GM12873 (cell line): ENCODE data around the gene PIERCE2.
A peak's percentile ranks its signal among the peaks of the same experiment; 100 is the strongest.

ENCODE experiments used
- TF ChIP-seq, protein P1 (sequence below): IDR thresholded peaks from 2 replicates; pipeline ENCODE4 v1.5.1; 2012; ENCODE audit warnings: low read depth, mild to moderate bottlenecking, moderate library complexity, low read length, control low read depth; ENCODE audit not compliant: insufficient read depth; ENCODE audit errors: missing control alignments

Gene PIERCE2

DNA sequence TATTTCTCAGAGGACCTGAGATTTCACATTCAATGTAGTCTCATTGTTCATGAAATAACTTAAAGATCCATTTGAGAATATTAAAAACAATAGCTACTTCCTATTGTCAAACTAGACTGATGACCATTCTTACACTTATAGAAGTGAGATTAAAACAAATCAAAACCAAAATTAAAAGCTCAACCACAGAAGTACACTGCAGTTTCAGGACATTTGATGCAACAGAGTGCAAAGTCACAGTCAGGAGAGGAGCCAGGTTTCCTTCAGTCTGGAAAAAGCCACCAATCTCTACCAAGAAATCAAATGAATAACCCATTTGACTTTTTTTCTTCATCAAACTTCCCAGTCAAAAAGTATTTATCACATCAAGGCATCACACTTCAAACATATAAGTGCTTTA is 5.6 kb upstream of the PIERCE2 start:
- TF ChIP-seq, protein P1, sequence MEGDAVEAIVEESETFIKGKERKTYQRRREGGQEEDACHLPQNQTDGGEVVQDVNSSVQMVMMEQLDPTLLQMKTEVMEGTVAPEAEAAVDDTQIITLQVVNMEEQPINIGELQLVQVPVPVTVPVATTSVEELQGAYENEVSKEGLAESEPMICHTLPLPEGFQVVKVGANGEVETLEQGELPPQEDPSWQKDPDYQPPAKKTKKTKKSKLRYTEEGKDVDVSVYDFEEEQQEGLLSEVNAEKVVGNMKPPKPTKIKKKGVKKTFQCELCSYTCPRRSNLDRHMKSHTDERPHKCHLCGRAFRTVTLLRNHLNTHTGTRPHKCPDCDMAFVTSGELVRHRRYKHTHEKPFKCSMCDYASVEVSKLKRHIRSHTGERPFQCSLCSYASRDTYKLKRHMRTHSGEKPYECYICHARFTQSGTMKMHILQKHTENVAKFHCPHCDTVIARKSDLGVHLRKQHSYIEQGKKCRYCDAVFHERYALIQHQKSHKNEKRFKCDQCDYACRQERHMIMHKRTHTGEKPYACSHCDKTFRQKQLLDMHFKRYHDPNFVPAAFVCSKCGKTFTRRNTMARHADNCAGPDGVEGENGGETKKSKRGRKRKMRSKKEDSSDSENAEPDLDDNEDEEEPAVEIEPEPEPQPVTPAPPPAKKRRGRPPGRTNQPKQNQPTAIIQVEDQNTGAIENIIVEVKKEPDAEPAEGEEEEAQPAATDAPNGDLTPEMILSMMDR = no peak

DNA sequence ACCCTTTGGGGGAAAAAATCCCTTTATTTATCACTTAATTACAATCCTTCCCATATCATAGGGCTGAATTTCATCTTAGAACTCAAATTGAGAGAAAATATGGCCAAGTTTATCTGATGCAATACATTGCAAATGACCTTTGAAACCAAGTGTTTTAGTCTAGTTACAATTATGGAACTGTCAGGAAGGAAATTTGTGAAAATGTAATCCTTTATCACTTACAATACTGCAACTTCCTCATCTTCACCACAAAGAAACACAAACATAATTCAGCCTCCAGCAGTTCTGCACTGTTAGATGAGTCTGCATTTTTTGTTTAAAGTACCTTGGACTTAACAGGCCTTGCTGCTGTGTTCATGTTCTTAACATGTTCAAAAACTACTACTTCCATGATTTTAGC is 4.8 kb upstream of the PIERCE2 start:
- TF ChIP-seq, protein P1 = no peak

- TF ChIP-seq, protein P1 = no peak
Observed at GRCh38 chr15:55407498-55408011, 740 bp upstream of the PIERCE2 start.

GRCh38 chr15:55420171-55420866 is 12.0 kb downstream of the PIERCE2 start:
- TF ChIP-seq, protein P1 = no peak

- TF ChIP-seq, protein P1 = no peak
Observed at GRCh38 chr15:55422089-55422488, 13.8 kb downstream of the PIERCE2 start.

DNA sequence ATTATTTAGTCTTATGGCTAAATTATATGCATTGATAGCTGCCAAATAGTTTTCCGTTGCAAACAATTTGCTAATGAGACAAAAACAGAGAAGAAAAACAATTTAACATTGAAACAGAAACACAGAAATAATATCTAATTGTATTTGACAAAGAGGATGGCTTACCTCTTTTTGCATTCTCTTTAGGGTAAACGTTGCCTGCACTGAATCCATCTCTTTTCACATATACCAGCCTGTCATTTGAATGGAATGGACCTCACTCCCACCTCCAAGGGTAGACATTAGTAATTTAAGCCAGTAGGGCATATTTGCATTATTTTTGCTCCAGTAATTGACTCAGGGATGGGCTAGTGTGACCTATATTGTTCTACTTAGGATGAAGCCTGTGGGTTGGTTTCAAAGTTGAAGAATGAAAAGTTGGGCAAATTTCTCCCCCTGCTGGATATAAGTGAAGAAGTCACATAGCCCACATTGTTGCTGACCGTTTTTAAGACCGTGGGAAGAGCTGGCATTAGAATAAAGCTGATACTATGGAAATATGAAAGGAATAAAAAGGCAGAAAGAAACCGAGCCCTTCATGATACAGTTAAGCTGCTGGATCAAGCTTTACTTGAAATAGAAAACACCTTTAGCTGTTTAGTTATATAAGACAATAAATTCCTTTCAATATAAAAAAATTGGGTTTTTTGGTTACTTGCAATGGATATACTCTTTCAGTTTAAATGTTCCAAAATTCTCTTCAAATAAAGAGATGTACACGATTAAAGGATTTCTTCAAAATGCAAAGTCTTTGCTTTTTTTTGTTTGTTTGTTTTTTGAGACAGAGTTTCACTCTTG is 26.9 kb downstream of the PIERCE2 start:
- TF ChIP-seq, protein P1 = peak; percentile 57

GRCh38 chr15:55457401-55458022 is 49.2 kb downstream of the PIERCE2 start:
- TF ChIP-seq, protein P1 = no peak
